H1 (cell line): ENCODE results near the gene RAB11A. TPM values are rescaled to one million over a fixed set of nuclear protein-coding genes. Genes with fewer than 3 reads are reported as not detected.

Source experiments
- CTCF ChIA-PET: fragments of 300-600 bp; sonication (Branson Sonifier 250); formaldehyde crosslinking; loops from one replicate; lab custom pipeline; 2021; ENCODE audit not compliant: partially characterized antibody; lab: Charles Lee
- POLR2A ChIA-PET: fragments of 300-600 bp; sonication (Branson Sonifier 250); formaldehyde crosslinking; loops from one replicate; lab custom pipeline; 2021; ENCODE audit warnings: inconsistent platforms; ENCODE audit not compliant: partially characterized antibody; lab: Charles Lee
- DNase-seq, 2 experiments: peaks; one replicate each; pipeline versions ENCODE4 v3.0.0 to v3.0.0-alpha.2; 2010 to 2022; ENCODE audit warnings: low spot score in 2 of 2, low read depth in 1 of 2, mixed read lengths in 1 of 2
- FAIRE-seq: peaks from 2 replicates; lab custom pipeline; 2011; peaks lifted over from hg19 to GRCh38; lab: Jason Lieb, UNC
- H2AFZ ChIP-seq: 2 replicates; pipeline ENCODE4 v1.8.1; 2012; ENCODE audit warnings: low read length, inconsistent platforms
- H2AK5ac ChIP-seq: 2 replicates; pipeline ENCODE4 v1.6.1; 2013; ENCODE audit warnings: low read depth, low read length
- H2BK120ac ChIP-seq: replicated peaks from 2 replicates; pipeline ENCODE3; 2013; ENCODE audit warnings: low read depth, low read length, inconsistent platforms
- H2BK12ac ChIP-seq: 2 replicates; pipeline ENCODE4 v1.6.1; 2013; ENCODE audit warnings: low read depth, low read length
- H2BK15ac ChIP-seq: 2 replicates; pipeline ENCODE4 v1.6.1; 2013; ENCODE audit warnings: low read length
- H2BK20ac ChIP-seq: 2 replicates; pipeline ENCODE4 v1.6.1; 2013; ENCODE audit warnings: low read length
- H2BK5ac ChIP-seq: 2 replicates; pipeline ENCODE4 v1.6.1; 2013; ENCODE audit warnings: low read depth, low read length
- H3K14ac ChIP-seq: 2 replicates; pipeline ENCODE4 v1.6.1; 2013; ENCODE audit warnings: inconsistent platforms; ENCODE audit not compliant: insufficient read length
- H3K18ac ChIP-seq: 2 replicates; pipeline ENCODE4 v1.6.1; 2013; ENCODE audit warnings: low read length; ENCODE audit errors: extremely low read depth
- H3K23ac ChIP-seq: 2 replicates; pipeline ENCODE4 v1.6.1; 2013; ENCODE audit warnings: inconsistent platforms; ENCODE audit not compliant: insufficient read length
- H3K23me2 ChIP-seq: 2 replicates; pipeline ENCODE4 v1.6.1; 2013; ENCODE audit warnings: low read depth, low read length
- H3K27ac ChIP-seq: 2 replicates; pipeline ENCODE4 v1.6.1; 2011; ENCODE audit warnings: low read depth, low read length, inconsistent platforms
- H3K27me3 ChIP-seq, 4 experiments: replicated peaks in 1 of 4; 1 replicate in 1 of 4; 2 replicates in 3 of 4; pipeline versions ENCODE4 v1.6.1 to v1.8.1; 2011 to 2013; ENCODE audit warnings: low read length in 3 of 4, mild to moderate bottlenecking in 3 of 4, inconsistent platforms in 2 of 4, mixed read lengths in 2 of 4, moderate library complexity in 1 of 4; ENCODE audit not compliant: control insufficient read depth in 3 of 4, insufficient read depth in 3 of 4; ENCODE audit errors: extremely low read depth in 1 of 4
- H3K36me3 ChIP-seq, 4 experiments: 2 replicates each; pipeline versions ENCODE4 v1.6.1 to v1.8.1; 2011 to 2013; ENCODE audit warnings: mild to moderate bottlenecking in 4 of 4, low read length in 3 of 4, moderate library complexity in 2 of 4, control low read depth in 1 of 4, inconsistent platforms in 1 of 4; ENCODE audit not compliant: insufficient read depth in 4 of 4, control insufficient read depth in 2 of 4
- H3K4ac ChIP-seq: replicated peaks from 2 replicates; pipeline ENCODE3; 2013; ENCODE audit warnings: low read length, low read depth, mixed read lengths, inconsistent platforms; ENCODE audit not compliant: insufficient read length
- H3K4me1 ChIP-seq, 4 experiments: replicated peaks in 1 of 4; 1 replicate in 1 of 4; 2 replicates in 3 of 4; pipeline versions ENCODE4 v1.6.1 to v1.8.1; 2011 to 2013; ENCODE audit warnings: low read length in 3 of 4, inconsistent platforms in 2 of 4, mixed read lengths in 1 of 4; ENCODE audit not compliant: insufficient read depth in 4 of 4, control insufficient read depth in 3 of 4
- H3K4me2 ChIP-seq, 2 experiments: 2 replicates each; pipeline versions ENCODE4 v1.6.1 to v1.8.1; 2011 to 2013; ENCODE audit warnings: low read depth in 2 of 2, low read length in 2 of 2, control low read depth in 1 of 2, inconsistent platforms in 1 of 2, mild to moderate bottlenecking in 1 of 2; ENCODE audit not compliant: insufficient read depth in 1 of 2
- H3K4me3 ChIP-seq, 4 experiments: fragments of 200-600, 300-600 bp in 1 of 4; sonication (generic), shearing (Covaris generic), sonication (Bioruptor Twin) in 1 of 4; 2 replicates each; pipeline versions ENCODE4 v1.5.1 to v1.8.1; 2011 to 2016; ENCODE audit warnings: low read length in 4 of 4, low read depth in 3 of 4, control low read depth in 2 of 4, inconsistent platforms in 2 of 4, mild to moderate bottlenecking in 2 of 4, mixed read lengths in 1 of 4, moderate library complexity in 1 of 4; ENCODE audit not compliant: insufficient read depth in 2 of 4; ENCODE audit errors: extremely low read depth in 1 of 4
- H3K56ac ChIP-seq: replicated peaks from 2 replicates; pipeline ENCODE3; 2013; ENCODE audit warnings: low read depth, mild to moderate bottlenecking, mixed read lengths, low read length, inconsistent platforms; ENCODE audit not compliant: insufficient read length
- H3K79me1 ChIP-seq: 2 replicates; pipeline ENCODE4 v1.6.1; 2013; ENCODE audit warnings: low read depth, low read length, control low read depth
- H3K79me2 ChIP-seq, 2 experiments: 2 replicates each; pipeline versions ENCODE4 v1.6.1 to v1.8.1; 2012 to 2013; ENCODE audit warnings: low read length in 2 of 2, mild to moderate bottlenecking in 2 of 2, inconsistent platforms in 1 of 2; ENCODE audit not compliant: insufficient read depth in 2 of 2, control insufficient read depth in 1 of 2
- H3K9ac ChIP-seq, 4 experiments: replicated peaks in 1 of 4; 1 replicate in 1 of 4; 2 replicates in 3 of 4; pipeline versions ENCODE4 v1.6.1 to v1.8.1; 2011 to 2013; ENCODE audit warnings: low read depth in 3 of 4, low read length in 3 of 4, control low read depth in 2 of 4, mild to moderate bottlenecking in 2 of 4, moderate library complexity in 2 of 4, inconsistent platforms in 1 of 4; ENCODE audit errors: extremely low read depth in 1 of 4
- H3K9me3 ChIP-seq, 2 experiments: 2 replicates each; pipeline versions ENCODE4 v1.6.1 to v1.8.1; 2012 to 2013; ENCODE audit warnings: mild to moderate bottlenecking in 2 of 2, moderate library complexity in 2 of 2, control low read depth in 1 of 2, inconsistent platforms in 1 of 2, low read depth in 1 of 2, low read length in 1 of 2, mixed read lengths in 1 of 2; ENCODE audit not compliant: insufficient read depth in 2 of 2
- H4K20me1 ChIP-seq, 2 experiments: replicated peaks in 1 of 2; 2 replicates each; pipeline versions ENCODE3 to v1.8.1; 2011 to 2013; ENCODE audit warnings: inconsistent platforms in 2 of 2, low read length in 2 of 2, mild to moderate bottlenecking in 1 of 2; ENCODE audit not compliant: insufficient read depth in 2 of 2, control insufficient read depth in 1 of 2
- H4K5ac ChIP-seq: 2 replicates; pipeline ENCODE4 v1.6.1; 2013; ENCODE audit warnings: low read length, low read depth, mixed read lengths, inconsistent platforms; ENCODE audit not compliant: insufficient read length
- H4K8ac ChIP-seq: 2 replicates; pipeline ENCODE4 v1.8.0; 2013; ENCODE audit warnings: mild to moderate bottlenecking, moderate library complexity, low read length, inconsistent platforms; ENCODE audit not compliant: insufficient read depth; ENCODE audit errors: extremely low read depth
- H4K91ac ChIP-seq: replicated peaks from 2 replicates; pipeline ENCODE3; 2013; ENCODE audit warnings: low read length, mixed read lengths, inconsistent platforms; ENCODE audit not compliant: insufficient read length
- CBX5 ChIP-seq: fragments of 300-800, 300-1000 bp; sonication (generic); IDR thresholded peaks from 2 replicates; pipeline ENCODE4 v1.7.1; 2016; ENCODE audit warnings: antibody characterized with exemption, low read length, low read depth
- CEBPB ChIP-seq: IDR thresholded peaks from 2 replicates; pipeline ENCODE4 v1.6.1; 2012; ENCODE audit warnings: low read depth, low read length
- CHD2 ChIP-seq: IDR thresholded peaks from 2 replicates; pipeline ENCODE4 v1.6.1; 2012; ENCODE audit warnings: low read length, improper control_type of control experiment
- JUN ChIP-seq: IDR thresholded peaks from 2 replicates; pipeline ENCODE4 v1.6.1; 2011; ENCODE audit warnings: low read depth, mild to moderate bottlenecking, improper control_type of control experiment, low read length
- KDM4A ChIP-seq: IDR thresholded peaks from one replicate; pipeline ENCODE4 v1.7.1; 2012; ENCODE audit warnings: low read depth, mild to moderate bottlenecking, moderate library complexity, low read length, inconsistent platforms; ENCODE audit not compliant: severe bottlenecking
- KDM5A ChIP-seq: fragments of 200-600 bp; IDR thresholded peaks from 2 replicates; pipeline ENCODE4 v1.7.1; 2012; ENCODE audit warnings: mild to moderate bottlenecking, low read length, inconsistent platforms, mixed read lengths
- POLR2AphosphoS5 ChIP-seq: IDR thresholded peaks from 2 replicates; pipeline ENCODE4 v1.6.1; 2011; ENCODE audit warnings: low read depth, low read length
- POU5F1 ChIP-seq: IDR thresholded peaks from 2 replicates; pipeline ENCODE4 v1.6.1; 2011; ENCODE audit warnings: low read depth, mild to moderate bottlenecking, low read length, moderate library complexity
- RAD21 ChIP-seq, 2 experiments: IDR thresholded peaks in 1 of 2; conservative IDR thresholded peaks in 1 of 2; 2 replicates each; pipeline ENCODE4 v1.6.1; 2011; ENCODE audit warnings: low read depth in 2 of 2, low read length in 2 of 2, improper control_type of control experiment in 1 of 2, inconsistent platforms in 1 of 2, mild to moderate bottlenecking in 1 of 2, moderate library complexity in 1 of 2
- SAP30 ChIP-seq: fragments of 300-600 bp; sonication (generic); IDR thresholded peaks from 2 replicates; pipeline ENCODE4 v1.7.1; 2012; ENCODE audit warnings: low read length, moderate library complexity, mild to moderate bottlenecking, inconsistent platforms; ENCODE audit not compliant: insufficient read depth, insufficient replicate concordance
- SRF ChIP-seq: IDR thresholded peaks from 2 replicates; pipeline ENCODE4 v1.6.1; 2011; ENCODE audit warnings: mild to moderate bottlenecking, low read depth, low read length, moderate library complexity
- SUZ12 ChIP-seq: fragments of 200-600 bp; sonication (generic); IDR thresholded peaks from 2 replicates; pipeline ENCODE4 v1.6.1; 2012; ENCODE audit warnings: mild to moderate bottlenecking, inconsistent platforms, low read length, moderate library complexity, mixed read lengths
- TEAD4 ChIP-seq: IDR thresholded peaks from 2 replicates; pipeline ENCODE4 v1.6.1; 2012; ENCODE audit warnings: low read depth, low read length, inconsistent platforms, mixed read lengths
- WGBS, 2 experiments: shearing (Covaris generic) in 1 of 2; methylation state at CpG; one replicate each; pipeline versions ENCODE4 v1.1.6 to v1.1.7; 2013 to 2015; ENCODE audit warnings: low lambda C conversion rate in 2 of 2, mixed read lengths in 2 of 2, inconsistent platforms in 1 of 2, low coverage in 1 of 2, missing lambda C conversion rate in 1 of 2; ENCODE audit not compliant: insufficient replicate concordance in 2 of 2, insufficient coverage in 1 of 2, insufficient read length in 1 of 2; ENCODE audit errors: extremely low coverage in 1 of 2, missing lambda C conversion rate in 1 of 2; 5-methylcytosine and 5-hydroxymethylcytosine counted together
- polyA plus RNA-seq, 7 experiments: library from polyadenylated mRNA; depleted of rRNA in 3 of 7; stranded (reverse) in 5 of 7; unstranded in 2 of 7; fragments of >200 nt in 5 of 7; fragments of 200-250 nt in 2 of 7; gene quantifications; 1 replicate in 5 of 7; 2 replicates in 1 of 7; 4 replicates in 1 of 7; pipeline versions ENCODE4 v1.2.1 to v1.2.3, GENCODE V29; 2011 to 2013; ENCODE audit warnings: missing spikeins in 2 of 7, mixed read lengths in 2 of 7
- total RNA-seq: library from RNA; stranded (reverse); fragmentation: NEBNext Ultra II Directional; extraction: Animal tissue kit (Norgen Biotek cat#: 25700); gene quantifications from 2 replicates; pipeline ENCODE4 v1.2.1, GENCODE V29; 2021

The RAB11A gene
- total and polyA plus RNA-seq, 2 of the 8 experiments (the other 6 are each of a cell fraction or from before 2014, with no cell fraction given), result 211 to 254 TPM

GRCh38 chr15:65881766-65882434 is 12.6 kb downstream of the RAB11A start:
- H3K23ac ChIP-seq, result no peak overlapping the region
- no peak overlapping the region for H2AK5ac ChIP-seq
- H3K9ac ChIP-seq, result no peak overlapping the region; a peak in 1 of 7 replicates
- no peaks in the 10 kb centered on the region for H3K9me3 ChIP-seq
- H3K4me1 ChIP-seq, result no peaks in the 10 kb centered on the region
- FAIRE-seq, result no peak
- no peak overlapping the region for H3K4me3 ChIP-seq
- no peak overlapping the region for H3K14ac ChIP-seq
- no peak overlapping the region for H3K27ac ChIP-seq
- ChIA-PET CTCF (interaction anchor here (0.7 to 1.1 kb wide), 2 partner anchors 9 to 19 kb away, joined by 3 read pairs; no protein-coding TSS in a partner anchor), POLR2A (interaction anchor here (1.1 kb wide), 1 partner anchor 13 kb away, joined by 4 read pairs; the partner anchor contains the start of gene RAB11A)
- H4K8ac ChIP-seq, result no peak overlapping the region
- no peak overlapping the region for H2BK12ac ChIP-seq
- no peaks in the 10 kb centered on the region for H3K23me2 ChIP-seq
- H4K91ac ChIP-seq, result no peak overlapping the region
- peaks cover 0 to 9% of the 10 kb centered on the region in 2 experiments; a peak in 2 of 4 replicates for H3K79me2 ChIP-seq
- no peak overlapping the region for H2BK120ac ChIP-seq
- 95% methylated on average over 3 of the region's 3 CpGs; no CpG with 5 or more reads in 1 of the 2 experiments for WGBS, 2 experiments
- DNase-seq, result no peak
- no peak overlapping the region for H4K5ac ChIP-seq
- no peak overlapping the region for H3K4me2 ChIP-seq
- no peak overlapping the region for H2BK20ac ChIP-seq
- H3K4ac ChIP-seq, result no peak overlapping the region
- no peak overlapping the region for H3K18ac ChIP-seq
- H3K36me3 ChIP-seq, result peaks cover 13 to 56% (median 36%) of the 10 kb centered on the region in 4 experiments
- no peaks in the 10 kb centered on the region for H3K27me3 ChIP-seq
- no peak overlapping the region for H2AFZ ChIP-seq
- H3K79me1 ChIP-seq, result peaks cover 3% of the 10 kb centered on the region; the same call in 1 of the 2 replicates
- H3K56ac ChIP-seq, result no peak overlapping the region
- peaks cover 0 to 5% of the 10 kb centered on the region in 2 experiments for H4K20me1 ChIP-seq
- H2BK15ac ChIP-seq, result no peak overlapping the region
- no peak overlapping the region for H2BK5ac ChIP-seq
- no peak for TF ChIP-seq KDM4A
- TF ChIP-seq SRF, result no peak
- no peak for TF ChIP-seq POU5F1
- TF ChIP-seq RAD21 (IDR thresholded peaks at IDR 0.05 in 1 of 2, conservative IDR thresholded peaks at IDR 0.05 in 1 of 2; ENCODE audit: low read depth in 2 of 2, low read length in 2 of 2), result no peak
- TF ChIP-seq CBX5, result no peak
- no peak for TF ChIP-seq TEAD4
- TF ChIP-seq SAP30, result no peak
- TF ChIP-seq CHD2, result no peak
- no peak for TF ChIP-seq KDM5A
- no peak for TF ChIP-seq CEBPB
- no peak for TF ChIP-seq JUN
- TF ChIP-seq SUZ12, result no peak
- no peak for TF ChIP-seq POLR2AphosphoS5
